Mucosa of stomach (tissue), 1 donor: ENCODE measurements around the gene ROPN1L.
"Not testable (repeated sequence)": the region's sequence is repeated elsewhere in the genome, so short reads cannot be mapped to it uniquely, and the experiment has no call there.

Source experiments
- H3K27me3 ChIP-seq: one replicate; pipeline ENCODE4 v1.7.0; 2013; ENCODE audit warnings: mild to moderate bottlenecking, low read length; ENCODE audit not compliant: control insufficient read depth, insufficient read depth
- H3K36me3 ChIP-seq: one replicate; pipeline ENCODE4 v1.7.0; 2013; ENCODE audit warnings: low read length; ENCODE audit not compliant: control insufficient read depth, insufficient read depth
- H3K4me1 ChIP-seq: one replicate; pipeline ENCODE4 v1.7.0; 2013; ENCODE audit warnings: mild to moderate bottlenecking, low read length; ENCODE audit not compliant: control insufficient read depth, insufficient read depth
- H3K4me3 ChIP-seq: one replicate; pipeline ENCODE4 v1.7.0; 2013; ENCODE audit warnings: low read length
- H3K9ac ChIP-seq: one replicate; pipeline ENCODE4 v1.7.0; 2013; ENCODE audit warnings: mild to moderate bottlenecking, low read length, moderate library complexity
- H3K9me3 ChIP-seq: one replicate; pipeline ENCODE4 v1.7.0; 2013; ENCODE audit warnings: mild to moderate bottlenecking, low read length, moderate library complexity; ENCODE audit not compliant: control insufficient read depth
- donor health status: Pancreatic carcinoma.

ROPN1L gene

GRCh38 chr5:10486511-10487344, 45.0 kb downstream of the ROPN1L start:
- Histone ChIP-seq H3K36me3 (no peaks in the 10 kb centered on the region), H3K9ac (no peak overlapping the region), H3K4me3 (no peak overlapping the region), H3K27me3 (no peaks in the 10 kb centered on the region), H3K9me3 (no peaks in the 10 kb centered on the region), H3K4me1 (peaks cover 39% of the 10 kb centered on the region)

- Histone ChIP-seq H3K27me3 (no peaks in the 10 kb centered on the region), H3K4me3 (no peak overlapping the region), H3K36me3 (no peaks in the 10 kb centered on the region), H3K9ac (no peak overlapping the region), H3K4me1 (peaks cover 32% of the 10 kb centered on the region), H3K9me3 (no peaks in the 10 kb centered on the region)
Measured at GRCh38 chr5:10488144-10488543, 46.5 kb downstream of the ROPN1L start.

- no peak overlapping the region for H3K4me3 ChIP-seq
- no peaks in the 10 kb centered on the region for H3K36me3 ChIP-seq
- H3K9ac ChIP-seq = no peak overlapping the region
- H3K9me3 ChIP-seq = peaks cover under 1% of the 10 kb centered on the region
- H3K27me3 ChIP-seq = no peaks in the 10 kb centered on the region
- peaks cover 23% of the 10 kb centered on the region for H3K4me1 ChIP-seq
Measured at GRCh38 chr5:10489810-10490426, 48.2 kb downstream of the ROPN1L start.

- no peak overlapping the region for H3K9ac ChIP-seq
- no peaks in the 10 kb centered on the region for H3K27me3 ChIP-seq
- H3K9me3 ChIP-seq = peaks cover 4% of the 10 kb centered on the region
- no peak overlapping the region for H3K4me3 ChIP-seq
- H3K4me1 ChIP-seq = peaks cover 11% of the 10 kb centered on the region
- no peaks in the 10 kb centered on the region for H3K36me3 ChIP-seq
Measured at GRCh38 chr5:10490927-10491672, 49.4 kb downstream of the ROPN1L start.

GRCh38 chr5:10491673-10492026, 50.0 kb downstream of the ROPN1L start:
- peaks cover 6% of the 10 kb centered on the region for H3K4me1 ChIP-seq
- H3K27me3 ChIP-seq = no peaks in the 10 kb centered on the region
- H3K4me3 ChIP-seq = no peak overlapping the region

GRCh38 chr5:10493884-10494283, 52.2 kb downstream of the ROPN1L start:
- H3K4me3 ChIP-seq = no peak overlapping the region
- no peak overlapping the region for H3K9ac ChIP-seq
- H3K9me3 ChIP-seq = peaks cover 4% of the 10 kb centered on the region
- H3K36me3 ChIP-seq = no peaks in the 10 kb centered on the region
- H3K27me3 ChIP-seq = no peaks in the 10 kb centered on the region
- H3K4me1 ChIP-seq = no peaks in the 10 kb centered on the region

More at GRCh38 chr5:10491673-10492026, 50.0 kb downstream of the ROPN1L start:
- Histone ChIP-seq H3K36me3 (no peaks in the 10 kb centered on the region), H3K9me3 (peaks cover 4% of the 10 kb centered on the region), H3K9ac (no peak overlapping the region)

- H3K36me3 ChIP-seq, H3K4me1 ChIP-seq, H3K9ac ChIP-seq, H3K4me3 ChIP-seq, H3K9me3 ChIP-seq, H3K27me3 ChIP-seq: not testable (repeated sequence)
Measured at GRCh38 chr5:10494497-10494896, 52.8 kb downstream of the ROPN1L start.

- no peaks in the 10 kb centered on the region for H3K4me1 ChIP-seq
- H3K9ac ChIP-seq = no peak overlapping the region
- no peaks in the 10 kb centered on the region for H3K27me3 ChIP-seq
- H3K9me3 ChIP-seq = peaks cover 4% of the 10 kb centered on the region
- H3K4me3 ChIP-seq = no peak overlapping the region
- H3K36me3 ChIP-seq = no peaks in the 10 kb centered on the region
Measured at GRCh38 chr5:10497554-10497953, 55.9 kb downstream of the ROPN1L start.

- H3K27me3 ChIP-seq = no peaks in the 10 kb centered on the region
- no peaks in the 10 kb centered on the region for H3K4me1 ChIP-seq
- no peaks in the 10 kb centered on the region for H3K36me3 ChIP-seq
- H3K9me3 ChIP-seq = peaks cover 4% of the 10 kb centered on the region
- H3K4me3 ChIP-seq = no peak overlapping the region
- no peak overlapping the region for H3K9ac ChIP-seq
Measured at GRCh38 chr5:10498350-10498749, 56.7 kb downstream of the ROPN1L start.

- peaks cover 4% of the 10 kb centered on the region for H3K9me3 ChIP-seq
- no peak overlapping the region for H3K9ac ChIP-seq
- no peaks in the 10 kb centered on the region for H3K36me3 ChIP-seq
- no peak overlapping the region for H3K4me3 ChIP-seq
- no peaks in the 10 kb centered on the region for H3K4me1 ChIP-seq
- H3K27me3 ChIP-seq = no peaks in the 10 kb centered on the region
Measured at GRCh38 chr5:10499066-10499465, 57.4 kb downstream of the ROPN1L start.

GRCh38 chr5:10499776-10500175, 58.1 kb downstream of the ROPN1L start:
- no peak overlapping the region for H3K9ac ChIP-seq
- H3K4me3 ChIP-seq = no peak overlapping the region
- H3K36me3 ChIP-seq = no peaks in the 10 kb centered on the region
- peaks cover 4% of the 10 kb centered on the region for H3K9me3 ChIP-seq
- H3K4me1 ChIP-seq = no peaks in the 10 kb centered on the region
- H3K27me3 ChIP-seq = no peaks in the 10 kb centered on the region

- H3K4me3 ChIP-seq = no peak overlapping the region
- no peaks in the 10 kb centered on the region for H3K9me3 ChIP-seq
- no peaks in the 10 kb centered on the region for H3K36me3 ChIP-seq
- H3K4me1 ChIP-seq = no peaks in the 10 kb centered on the region
- no peak overlapping the region for H3K9ac ChIP-seq
- no peaks in the 10 kb centered on the region for H3K27me3 ChIP-seq
Measured at GRCh38 chr5:10500669-10501068, 59.0 kb downstream of the ROPN1L start.
